GM18519 (cell line): ENCODE data around the gene CCDC185.

ENCODE experiments used
- ATAC-seq: cut with Tn5 transposase; IDR thresholded peaks from one replicate; pipeline ENCODE4 v1.9.1; 2021; ENCODE audit warnings: mild to moderate bottlenecking, moderate library complexity; ENCODE audit not compliant: unreplicated experiment, low FRiP score

Gene CCDC185

GRCh38 chr1:223393275-223394214 lies at the start of gene CCDC185:
TSS of gene CCDC185 (plus strand) at chr1:223393415. CDS start at chr1:223393476, 61 bp downstream.
- no peak for ATAC-seq

GRCh38 chr1:223343692-223344091 lies 49.5 kb upstream of the CCDC185 start:
- no peak for ATAC-seq

- ATAC-seq = no peak
Observed at GRCh38 chr1:223344491-223344890, 48.7 kb upstream of the CCDC185 start.

GRCh38 chr1:223345720-223346119 lies 47.5 kb upstream of the CCDC185 start:
- no peak for ATAC-seq

GRCh38 chr1:223346311-223346710 lies 46.9 kb upstream of the CCDC185 start:
- ATAC-seq = no peak

GRCh38 chr1:223347583-223347982 lies 45.6 kb upstream of the CCDC185 start:
- no peak for ATAC-seq

GRCh38 chr1:223348439-223348838 lies 44.8 kb upstream of the CCDC185 start:
- no peak for ATAC-seq

- no peak for ATAC-seq
Observed at GRCh38 chr1:223349241-223349640, 44.0 kb upstream of the CCDC185 start.

- ATAC-seq = no peak
Observed at GRCh38 chr1:223350361-223350908, 42.8 kb upstream of the CCDC185 start.

GRCh38 chr1:223352944-223353343 lies 40.3 kb upstream of the CCDC185 start:
- no peak for ATAC-seq

GRCh38 chr1:223353939-223354338 lies 39.3 kb upstream of the CCDC185 start:
- no peak for ATAC-seq

GRCh38 chr1:223355699-223356098 lies 37.5 kb upstream of the CCDC185 start:
- ATAC-seq = no peak

- no peak for ATAC-seq
Observed at GRCh38 chr1:223358826-223359225, 34.4 kb upstream of the CCDC185 start.

GRCh38 chr1:223363057-223363855 lies 30.0 kb upstream of the CCDC185 start:
- no peak for ATAC-seq

GRCh38 chr1:223363856-223364684 lies 29.1 kb upstream of the CCDC185 start, which contains the start of gene SUSD4:
TSS of gene SUSD4 (minus strand) at chr1:223364176. CDS start at chr1:223363425, 751 bp downstream.
- ATAC-seq = no peak

- ATAC-seq = no peak
Observed at GRCh38 chr1:223364685-223365382, 28.4 kb upstream of the CCDC185 start.

GRCh38 chr1:223374064-223374610 lies 19.1 kb upstream of the CCDC185 start:
- no peak for ATAC-seq

- ATAC-seq = no peak
Observed at GRCh38 chr1:223378754-223379153, 14.5 kb upstream of the CCDC185 start.

- ATAC-seq = no peak
Observed at GRCh38 chr1:223386013-223386412, 7.2 kb upstream of the CCDC185 start.
